K562 (cell line): ENCODE data around the gene AKAP10. TPM values are rescaled to one million over a fixed set of nuclear protein-coding genes. Genes with fewer than 3 reads are reported as not detected.

Source experiments
- ATAC-seq: fragments of 200-7000 bp; cut with Tn5 transposase; 3 replicates; pipeline ENCODE4 v1.9.1; 2020; ENCODE audit warnings: moderate library complexity
- BruUV-seq: library from RNA; stranded (reverse); fragments of 400-500 nt; replicated peaks from 2 replicates; lab custom pipeline; 2021; lab: Mats Ljungman, UMichigan
- CTCF ChIA-PET: fragments of 300-600 bp; formaldehyde crosslinking; extraction: SDS; loops from one replicate; lab custom pipeline; 2021; ENCODE audit warnings: low intra/inter-chr PET ratio; lab: Yijun Ruan, JAX
- POLR2A ChIA-PET: fragments of 300-600, 350-650 bp; sonication (Branson Sonifier 250); formaldehyde crosslinking; extraction: SDS; loops from one replicate; lab custom pipeline; 2021; ENCODE audit warnings: antibody characterized with exemption, inconsistent platforms; lab: Yijun Ruan, JAX
- DNase-seq, 4 experiments: peaks; one replicate each; pipeline versions ENCODE4 v3.0.0 to v3.0.0-alpha.2; 2011 to 2018; ENCODE audit warnings: low spot score in 3 of 4, mixed read lengths in 3 of 4; ENCODE audit errors: extremely low read depth in 1 of 4
- FAIRE-seq: peaks from 2 replicates; lab custom pipeline; 2011; peaks lifted over from hg19 to GRCh38; lab: Jason Lieb, UNC
- H2AFZ ChIP-seq: 2 replicates; pipeline ENCODE4 v1.6.0; 2011; ENCODE audit warnings: low read depth, low read length, control low read depth, inconsistent platforms
- H3K27ac ChIP-seq: fragments of 200-600 bp; 3 replicates; pipeline ENCODE4 v1.8.0; 2011; ENCODE audit warnings: low read depth, mild to moderate bottlenecking, control low read depth, inconsistent platforms, low read length, moderate library complexity, mixed read lengths; ENCODE audit errors: extremely low read depth
- H3K27me3 ChIP-seq, 2 experiments: fragments of 300-600 bp in 1 of 2; 2 replicates in 1 of 2; 3 replicates in 1 of 2; pipeline versions ENCODE4 v1.6.0 to v1.8.0; 2011; ENCODE audit warnings: inconsistent platforms in 2 of 2, low read length in 2 of 2, mild to moderate bottlenecking in 1 of 2, mixed read lengths in 1 of 2, moderate library complexity in 1 of 2; ENCODE audit not compliant: control insufficient read depth in 2 of 2, insufficient read depth in 2 of 2
- H3K36me3 ChIP-seq: fragments of 300-600 bp; 3 replicates; pipeline ENCODE4 v1.8.0; 2011; ENCODE audit warnings: mild to moderate bottlenecking, low read length, inconsistent platforms; ENCODE audit not compliant: control insufficient read depth, insufficient read depth
- H3K4me1 ChIP-seq, 2 experiments: fragments of 200-600 bp in 1 of 2; replicated peaks in 1 of 2; 2 replicates in 1 of 2; 3 replicates in 1 of 2; pipeline versions ENCODE4 v1.5.1 to v1.8.0; 2011; ENCODE audit warnings: inconsistent platforms in 2 of 2, low read length in 2 of 2, mild to moderate bottlenecking in 1 of 2, mixed read lengths in 1 of 2, moderate library complexity in 1 of 2; ENCODE audit not compliant: control insufficient read depth in 2 of 2, insufficient read depth in 2 of 2
- H3K4me2 ChIP-seq: 2 replicates; pipeline ENCODE4 v1.6.1; 2011; ENCODE audit warnings: low read length, control low read depth, inconsistent platforms, mixed read lengths; ENCODE audit not compliant: insufficient read depth
- H3K4me3 ChIP-seq: fragments of 200-600 bp; sonication (generic), shearing (Covaris generic); 2 replicates; pipeline ENCODE4 v1.5.1; 2016; ENCODE audit warnings: control low read depth, inconsistent platforms
- H3K79me2 ChIP-seq: fragments of 200-600 bp; 3 replicates; pipeline ENCODE4 v1.8.0; 2011; ENCODE audit warnings: low read length, inconsistent platforms; ENCODE audit not compliant: control insufficient read depth, insufficient read depth
- H3K9ac ChIP-seq, 2 experiments: 2 replicates each; pipeline versions ENCODE4 v1.6.0 to v1.6.1; 2011; ENCODE audit warnings: low read depth in 2 of 2, low read length in 2 of 2, control low read depth in 1 of 2, inconsistent platforms in 1 of 2, mild to moderate bottlenecking in 1 of 2, mixed read lengths in 1 of 2; ENCODE audit not compliant: insufficient read depth in 1 of 2
- H3K9me1 ChIP-seq: one replicate; pipeline ENCODE4 v1.6.0; 2011; ENCODE audit warnings: inconsistent platforms, mild to moderate bottlenecking, low read length, moderate library complexity; ENCODE audit not compliant: control insufficient read depth, insufficient read depth
- H3K9me3 ChIP-seq: replicated peaks from 2 replicates; pipeline ENCODE4 v1.5.1; 2011; ENCODE audit warnings: low read depth, low read length, inconsistent platforms; ENCODE audit not compliant: control insufficient read depth, insufficient read depth
- H4K20me1 ChIP-seq: replicated peaks from 2 replicates; pipeline ENCODE4 v1.6.1; 2011; ENCODE audit warnings: low read length, inconsistent platforms, mixed read lengths; ENCODE audit not compliant: control insufficient read depth, insufficient read depth
- BRD4 ChIP-seq: fragments of 200-600 bp; sonication (generic); IDR thresholded peaks from 2 replicates; pipeline ENCODE4 v1.6.1; 2017; ENCODE audit warnings: inconsistent platforms
- EP300 ChIP-seq: IDR thresholded peaks from 2 replicates; pipeline ENCODE4 v1.6.1; 2012; ENCODE audit warnings: low read length, improper control_type of control experiment
- GATAD2B ChIP-seq: fragments of 450-650 bp; IDR thresholded peaks from 2 replicates; pipeline ENCODE4 v1.6.1; 2017; ENCODE audit warnings: mild to moderate bottlenecking, borderline replicate concordance
- POU5F1 ChIP-seq: fragments of 150-350 bp; IDR thresholded peaks from 2 replicates; pipeline ENCODE4 v1.6.1; 2014; ENCODE audit warnings: borderline replicate concordance, low read length, low read depth, mild to moderate bottlenecking; ENCODE audit not compliant: partially characterized antibody
- PTBP1 ChIP-seq: fragments of 200-400 bp; formaldehyde crosslinking; IDR thresholded peaks from 2 replicates; pipeline ENCODE4 v1.6.1; 2017; ENCODE audit warnings: low read depth, low read length
- STAT5B ChIP-seq: fragments of 250-450 bp; sonication (Bioruptor Pico); IDR thresholded peaks from 2 replicates; pipeline ENCODE4 v1.8.0; 2021; ENCODE audit warnings: mild to moderate bottlenecking, inconsistent platforms
- ZNF184 ChIP-seq: sonication (generic); formaldehyde crosslinking; IDR thresholded peaks from 2 replicates; pipeline ENCODE4 v1.5.0; 2020; ENCODE audit warnings: missing genetic modification reagents
- ZNF408 ChIP-seq: fragments of 250-450 bp; sonication (Bioruptor Pico); IDR thresholded peaks from 2 replicates; pipeline ENCODE4 v1.4.0; 2020; ENCODE audit warnings: low read depth, mild to moderate bottlenecking, moderate library complexity
- WGBS: fragments of 100-300 bp; shearing (Covaris generic); methylation state at CpG from one replicate; pipeline ENCODE4 v1.1.6; 2016; ENCODE audit warnings: low coverage, mixed read lengths; ENCODE audit not compliant: insufficient coverage; ENCODE audit errors: missing lambda C conversion rate; 5-methylcytosine and 5-hydroxymethylcytosine counted together
- in situ Hi-C: fragments of 300-500 bp; cut with MboI; formaldehyde crosslinking; loops from 4 replicates; pipeline ENCODE4 v1.15.0; 2018; ENCODE audit warnings: inconsistent platforms, mixed read lengths
- intact Hi-C: fragments of 100-400 bp; cut with micrococcal nuclease; formaldehyde crosslinking; loops from 2 replicates; pipeline ENCODE4 v1.14.2; 2022
- polyA plus RNA-seq, 8 experiments: library from polyadenylated mRNA; depleted of rRNA in 4 of 8; stranded (reverse) in 5 of 8; unstranded in 3 of 8; fragments of >200 nt; fragmentation: Nextera tagmentation in 2 of 8; fragmentation: Illumina TruSeq in 1 of 8; extraction: Ambion mirVana in 2 of 8; extraction: Trizol in 1 of 8; gene quantifications; 2 replicates each; pipeline versions ENCODE4 v1.2.1 to v1.2.3, GENCODE V29; 2011 to 2014; ENCODE audit warnings: inconsistent platforms in 1 of 8, missing spikeins in 1 of 8
- total RNA-seq, 7 experiments: library from RNA; depleted of rRNA in 6 of 7; stranded (reverse); fragments of >200 nt in 6 of 7; fragmentation: Illumina TruSeq in 2 of 7; extraction: Trizol in 2 of 7; gene quantifications; 2 replicates each; pipeline versions ENCODE4 v1.2.1 to v1.2.3, GENCODE V29; 2011 to 2021; ENCODE audit warnings: low replicate concordance in 1 of 7

The AKAP10 gene
- total and polyA plus RNA-seq, 9 of the 15 experiments (the other 6 are each of a cell fraction or from before 2014, with no cell fraction given): 4.0 to 20.3 (median 8.2) TPM

DNA sequence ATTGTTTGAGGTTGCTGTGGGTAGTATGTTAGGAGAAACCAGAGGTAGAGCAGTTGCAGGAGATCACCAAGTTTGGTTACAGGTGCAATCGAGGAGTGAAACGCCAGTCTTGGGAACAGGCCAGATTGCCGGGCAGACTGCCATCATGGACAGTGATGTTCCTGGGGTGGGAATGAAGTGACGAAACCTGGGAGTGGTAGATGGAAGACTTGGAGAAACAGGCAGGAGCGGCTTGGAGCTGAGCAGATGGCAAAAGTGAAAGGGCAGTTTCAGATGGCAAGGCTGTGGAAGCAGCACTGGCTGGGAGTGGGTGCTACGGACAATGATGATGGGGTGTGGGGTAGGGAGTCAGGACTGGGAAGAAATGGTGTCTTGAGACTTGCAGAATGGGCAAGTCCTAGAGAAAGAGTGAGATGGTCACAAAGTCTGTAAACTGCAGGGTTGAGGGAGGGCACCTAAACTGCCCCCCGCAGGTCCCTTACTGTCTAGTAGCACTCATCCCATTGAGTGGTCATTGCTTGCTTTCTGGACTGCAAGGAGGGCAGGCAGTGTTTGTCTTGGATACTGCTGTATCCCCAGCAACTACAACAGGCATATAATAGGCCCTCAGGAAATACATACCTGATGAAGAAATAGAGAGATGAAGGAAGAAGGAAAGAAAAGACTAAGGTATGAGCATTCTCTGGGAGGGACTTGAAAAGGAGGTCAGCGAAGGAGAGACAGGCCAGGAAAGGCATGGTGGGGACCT, 80.4 kb downstream of the AKAP10 start:
- Histone ChIP-seq H3K79me2 (no peaks in the 10 kb centered on the region), H3K4me1 (no peaks in the 10 kb centered on the region), H2AFZ (no peak overlapping the region), H3K9ac (no peak overlapping the region), H3K4me3 (no peak overlapping the region), H3K27me3 (peaks cover 0 to 3% of the 10 kb centered on the region in 2 experiments; a peak in 1 of 5 replicates), H3K36me3 (no peaks in the 10 kb centered on the region), H3K9me1 (no peaks in the 10 kb centered on the region), H4K20me1 (no peaks in the 10 kb centered on the region), H3K4me2 (no peak overlapping the region), H3K9me3 (no peaks in the 10 kb centered on the region), H3K27ac (no peak overlapping the region)
- ATAC-seq (peak; percentile 29; the same call in 2 of the 3 replicates), FAIRE-seq (no peak), DNase-seq (no peak)
- intact Hi-C loops: no loop called here
- TF ChIP-seq ZNF184 (CRISPR knock-in tag) (no peak), EP300 (no peak), POU5F1 (no peak), PTBP1 (no peak), GATAD2B (no peak), BRD4 (no peak), ZNF408 (no peak), STAT5B (CRISPR knock-in tag) (no peak)
- in situ Hi-C loops: no loop called here
- POLR2A ChIA-PET: no interaction called here
- no TSS peak for BruUV-seq
- 35% methylated on average over 7 of the region's 8 CpGs for WGBS
- CTCF ChIA-PET: no interaction called here
